ENCODE measurements around the gene MACO1.

Gene MACO1

GRCh38 chr1:25548601-25549000 is 117.9 kb downstream of the MACO1 start:
- Mint-ChIP-seq H3K4me1 (peaks cover 24% of the 10 kb centered on the region), H3K4me3 (no peak overlapping the region), H3K27ac (no peak overlapping the region), H3K36me3 (ENCODE audit: low read depth) (no peaks in the 10 kb centered on the region), H3K27me3 (ENCODE audit: low read depth, poor library complexity) (peaks cover 36% of the 10 kb centered on the region), H3K9me3 (no peaks in the 10 kb centered on the region)
- TF ChIP-seq CTCF (IDR thresholded peaks at IDR 0.05): no peak
- DNase-seq: no peak

- Mint-ChIP-seq H3K4me1 (peaks cover 22% of the 10 kb centered on the region), H3K9me3 (no peaks in the 10 kb centered on the region), H3K4me3 (no peak overlapping the region), H3K27ac (peak overlapping the region; percentile 41), H3K27me3 (ENCODE audit: low read depth, poor library complexity) (peaks cover 32% of the 10 kb centered on the region), H3K36me3 (ENCODE audit: low read depth) (no peaks in the 10 kb centered on the region)
- DNase-seq: no peak
- no peak for TF ChIP-seq CTCF (IDR thresholded peaks at IDR 0.05)
These were observed 118.8 kb downstream of the MACO1 start for GRCh38 chr1:25549273-25550154.

All from nephron progenitor cell (in vitro differentiated cells).